Neural cell (in vitro differentiated cells): ENCODE results near the gene STARD13. TPM values are rescaled to one million over a fixed set of nuclear protein-coding genes. Genes with fewer than 3 reads are reported as not detected.

Experiments used
- H2AFZ ChIP-seq: fragments of 200-600, 300-800 bp; sonication (generic), shearing (Covaris generic); 2 replicates; pipeline ENCODE4 v1.6.0; 2014; ENCODE audit warnings: low read depth, mild to moderate bottlenecking, antibody characterized with exemption, low read length, moderate library complexity
- H3F3A ChIP-seq: fragments of 200-600 bp; shearing (Covaris generic); 2 replicates; pipeline ENCODE4 v1.6.1; 2016; ENCODE audit warnings: mild to moderate bottlenecking, moderate library complexity, mixed read lengths, antibody characterized with exemption, low read length; ENCODE audit not compliant: insufficient read depth, poor library complexity, severe bottlenecking
- H3K27ac ChIP-seq: fragments of 200-600, 300-800 bp; sonication (generic), shearing (Covaris generic); 2 replicates; pipeline ENCODE4 v1.5.1; 2014; ENCODE audit warnings: mild to moderate bottlenecking, low read length, moderate library complexity
- H3K27me3 ChIP-seq: fragments of 300-800, 200-600 bp; sonication (generic), shearing (Covaris generic); 2 replicates; pipeline ENCODE4 v1.6.0; 2014; ENCODE audit warnings: mild to moderate bottlenecking, low read depth, low read length, moderate library complexity; ENCODE audit not compliant: insufficient read depth
- H3K36me3 ChIP-seq: fragments of 300-800, 200-600 bp; sonication (generic), shearing (Covaris generic); 2 replicates; pipeline ENCODE4 v1.5.1; 2014; ENCODE audit warnings: mild to moderate bottlenecking, antibody characterized with exemption, low read length, moderate library complexity; ENCODE audit not compliant: insufficient read depth
- H3K4me2 ChIP-seq: fragments of 300-800, 200-600 bp; sonication (generic), shearing (Covaris generic); 2 replicates; pipeline ENCODE4 v1.6.0; 2014; ENCODE audit warnings: mild to moderate bottlenecking, low read length
- H3K4me3 ChIP-seq: fragments of 300-800, 200-600 bp; sonication (generic), shearing (Covaris generic); 2 replicates; pipeline ENCODE4 v1.5.1; 2014; ENCODE audit warnings: mild to moderate bottlenecking, low read length, moderate library complexity
- H3K79me2 ChIP-seq: fragments of 200-600 bp; shearing (Covaris generic); replicated peaks from 2 replicates; pipeline ENCODE4 v1.6.0; 2014; ENCODE audit warnings: mild to moderate bottlenecking, low read length, moderate library complexity; ENCODE audit not compliant: insufficient read depth
- H3K9ac ChIP-seq: fragments of 300-800, 200-600 bp; sonication (generic), shearing (Covaris generic); 2 replicates; pipeline ENCODE4 v1.6.1; 2016; ENCODE audit warnings: mild to moderate bottlenecking, low read length, mixed read lengths
- H3K9me2 ChIP-seq: fragments of 200-600 bp; shearing (Covaris generic); 2 replicates; pipeline ENCODE4 v1.6.1; 2016; ENCODE audit warnings: mild to moderate bottlenecking, low read length, mixed read lengths; ENCODE audit not compliant: insufficient read depth
- H3K9me3 ChIP-seq: fragments of 200-600, 300-800 bp; sonication (generic), shearing (Covaris generic); 2 replicates; pipeline ENCODE4 v1.6.1; 2016; ENCODE audit warnings: mild to moderate bottlenecking, mixed run types, low read length, moderate library complexity, mixed read lengths
- H4K20me1 ChIP-seq: fragments of 200-600 bp; shearing (Covaris generic); 2 replicates; pipeline ENCODE4 v1.6.1; 2016; ENCODE audit warnings: mild to moderate bottlenecking, mixed run types; ENCODE audit not compliant: insufficient read depth
- EP300 ChIP-seq: fragments of 450-650 bp; conservative IDR thresholded peaks from 2 replicates; pipeline ENCODE4 v1.6.1; 2014; ENCODE audit warnings: antibody characterized with exemption, mild to moderate bottlenecking, moderate library complexity; ENCODE audit not compliant: poor library complexity, severe bottlenecking
- EZH2 ChIP-seq: fragments of 200-600, 300-800 bp; shearing (Covaris generic), sonication (generic); IDR thresholded peaks from 2 replicates; pipeline ENCODE4 v1.6.1; 2014; ENCODE audit warnings: antibody characterized with exemption, low read length, borderline replicate concordance, mild to moderate bottlenecking; ENCODE audit not compliant: insufficient read depth, poor library complexity, severe bottlenecking
- MXI1 ChIP-seq: fragments of 450-650 bp; conservative IDR thresholded peaks from 2 replicates; pipeline ENCODE4 v1.6.1; 2014; ENCODE audit warnings: antibody characterized with exemption, mild to moderate bottlenecking; ENCODE audit not compliant: poor library complexity, severe bottlenecking
- POLR2AphosphoS5 ChIP-seq: IDR thresholded peaks from 2 replicates; pipeline ENCODE4 v1.6.1; 2012
- RAD21 ChIP-seq: fragments of 450-650 bp; conservative IDR thresholded peaks from 2 replicates; pipeline ENCODE4 v1.6.1; 2014; ENCODE audit warnings: antibody characterized with exemption, mild to moderate bottlenecking, moderate library complexity
- SMC3 ChIP-seq: fragments of 450-650 bp; conservative IDR thresholded peaks from 2 replicates; pipeline ENCODE4 v1.6.1; 2014; ENCODE audit warnings: antibody characterized with exemption, mild to moderate bottlenecking, moderate library complexity; ENCODE audit not compliant: poor library complexity
- TAF1 ChIP-seq: IDR thresholded peaks from 2 replicates; pipeline ENCODE4 v1.6.1; 2012; ENCODE audit warnings: low read depth
- polyA plus RNA-seq: library from polyadenylated mRNA; depleted of rRNA; stranded (reverse); fragments of >200 nt; gene quantifications from 2 replicates; pipeline ENCODE4 v1.2.3, GENCODE V29; 2014
- TF ChIP-seq, protein P1 (sequence below): IDR thresholded peaks from 2 replicates; pipeline ENCODE4 v1.6.1; 2012; ENCODE audit warnings: borderline replicate concordance
- TF ChIP-seq, protein P2 (sequence below): fragments of 450-650 bp; IDR thresholded peaks from 2 replicates; pipeline ENCODE4 v1.5.1; 2014; ENCODE audit warnings: antibody characterized with exemption, mild to moderate bottlenecking, moderate library complexity; ENCODE audit not compliant: poor library complexity, severe bottlenecking

The STARD13 gene
- polyA plus RNA-seq, 1 donor from 2014 or later: 0.05 TPM

DNA sequence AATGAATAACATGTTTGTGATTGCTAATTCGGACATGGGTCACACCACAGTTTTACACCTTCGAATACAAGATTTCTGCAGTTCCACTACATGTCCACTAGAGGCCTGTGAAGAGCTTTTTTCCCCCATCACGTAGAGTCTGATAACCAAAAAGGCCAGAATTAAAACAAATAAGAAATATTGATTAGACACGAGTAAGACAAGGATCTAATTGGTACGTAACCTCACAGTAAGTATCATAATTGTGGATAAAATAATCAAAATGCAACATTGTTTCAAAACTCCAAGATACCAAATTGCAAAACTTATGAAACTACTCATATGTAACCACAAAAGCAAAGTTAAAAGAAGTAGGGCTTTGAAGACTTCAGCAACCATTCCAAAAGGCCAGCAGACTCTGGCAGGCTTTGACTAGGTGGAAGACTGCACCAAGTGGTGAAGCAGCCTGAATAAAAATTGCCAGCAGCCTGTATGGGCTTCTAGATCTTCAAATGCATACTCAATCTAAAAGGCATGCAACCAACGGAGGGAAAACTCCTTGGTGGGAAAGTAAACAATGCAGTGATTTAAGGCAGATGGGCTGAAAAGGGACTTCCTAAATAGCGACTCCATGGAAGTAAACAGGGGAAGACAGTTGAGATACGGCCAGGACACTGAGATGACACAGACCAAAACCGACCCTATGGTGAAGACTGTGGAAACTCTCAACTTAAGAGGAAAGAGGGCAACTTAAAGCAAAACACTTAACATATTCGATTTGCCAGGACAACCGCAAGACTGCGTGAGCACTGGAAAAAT, 56.7 kb downstream of the STARD13 start:
- Histone ChIP-seq H3K9me2 (no peaks in the 10 kb centered on the region), H3K27me3 (no peaks in the 10 kb centered on the region), H3K79me2 (no peaks in the 10 kb centered on the region), H3F3A (no peaks in the 10 kb centered on the region), H4K20me1 (no peaks in the 10 kb centered on the region), H2AFZ (no peak overlapping the region), H3K36me3 (no peaks in the 10 kb centered on the region), H3K4me2 (no peak overlapping the region), H3K9ac (no peak overlapping the region), H3K4me3 (no peak overlapping the region), H3K27ac (no peak overlapping the region), H3K9me3 (no peaks in the 10 kb centered on the region)
- TF ChIP-seq MXI1: no peak
- TF ChIP-seq POLR2AphosphoS5: no peak
- TF ChIP-seq, protein P1, sequence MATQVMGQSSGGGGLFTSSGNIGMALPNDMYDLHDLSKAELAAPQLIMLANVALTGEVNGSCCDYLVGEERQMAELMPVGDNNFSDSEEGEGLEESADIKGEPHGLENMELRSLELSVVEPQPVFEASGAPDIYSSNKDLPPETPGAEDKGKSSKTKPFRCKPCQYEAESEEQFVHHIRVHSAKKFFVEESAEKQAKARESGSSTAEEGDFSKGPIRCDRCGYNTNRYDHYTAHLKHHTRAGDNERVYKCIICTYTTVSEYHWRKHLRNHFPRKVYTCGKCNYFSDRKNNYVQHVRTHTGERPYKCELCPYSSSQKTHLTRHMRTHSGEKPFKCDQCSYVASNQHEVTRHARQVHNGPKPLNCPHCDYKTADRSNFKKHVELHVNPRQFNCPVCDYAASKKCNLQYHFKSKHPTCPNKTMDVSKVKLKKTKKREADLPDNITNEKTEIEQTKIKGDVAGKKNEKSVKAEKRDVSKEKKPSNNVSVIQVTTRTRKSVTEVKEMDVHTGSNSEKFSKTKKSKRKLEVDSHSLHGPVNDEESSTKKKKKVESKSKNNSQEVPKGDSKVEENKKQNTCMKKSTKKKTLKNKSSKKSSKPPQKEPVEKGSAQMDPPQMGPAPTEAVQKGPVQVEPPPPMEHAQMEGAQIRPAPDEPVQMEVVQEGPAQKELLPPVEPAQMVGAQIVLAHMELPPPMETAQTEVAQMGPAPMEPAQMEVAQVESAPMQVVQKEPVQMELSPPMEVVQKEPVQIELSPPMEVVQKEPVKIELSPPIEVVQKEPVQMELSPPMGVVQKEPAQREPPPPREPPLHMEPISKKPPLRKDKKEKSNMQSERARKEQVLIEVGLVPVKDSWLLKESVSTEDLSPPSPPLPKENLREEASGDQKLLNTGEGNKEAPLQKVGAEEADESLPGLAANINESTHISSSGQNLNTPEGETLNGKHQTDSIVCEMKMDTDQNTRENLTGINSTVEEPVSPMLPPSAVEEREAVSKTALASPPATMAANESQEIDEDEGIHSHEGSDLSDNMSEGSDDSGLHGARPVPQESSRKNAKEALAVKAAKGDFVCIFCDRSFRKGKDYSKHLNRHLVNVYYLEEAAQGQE: no peak
- peak; percentile 86 for TF ChIP-seq RAD21
- TF ChIP-seq, protein P2, sequence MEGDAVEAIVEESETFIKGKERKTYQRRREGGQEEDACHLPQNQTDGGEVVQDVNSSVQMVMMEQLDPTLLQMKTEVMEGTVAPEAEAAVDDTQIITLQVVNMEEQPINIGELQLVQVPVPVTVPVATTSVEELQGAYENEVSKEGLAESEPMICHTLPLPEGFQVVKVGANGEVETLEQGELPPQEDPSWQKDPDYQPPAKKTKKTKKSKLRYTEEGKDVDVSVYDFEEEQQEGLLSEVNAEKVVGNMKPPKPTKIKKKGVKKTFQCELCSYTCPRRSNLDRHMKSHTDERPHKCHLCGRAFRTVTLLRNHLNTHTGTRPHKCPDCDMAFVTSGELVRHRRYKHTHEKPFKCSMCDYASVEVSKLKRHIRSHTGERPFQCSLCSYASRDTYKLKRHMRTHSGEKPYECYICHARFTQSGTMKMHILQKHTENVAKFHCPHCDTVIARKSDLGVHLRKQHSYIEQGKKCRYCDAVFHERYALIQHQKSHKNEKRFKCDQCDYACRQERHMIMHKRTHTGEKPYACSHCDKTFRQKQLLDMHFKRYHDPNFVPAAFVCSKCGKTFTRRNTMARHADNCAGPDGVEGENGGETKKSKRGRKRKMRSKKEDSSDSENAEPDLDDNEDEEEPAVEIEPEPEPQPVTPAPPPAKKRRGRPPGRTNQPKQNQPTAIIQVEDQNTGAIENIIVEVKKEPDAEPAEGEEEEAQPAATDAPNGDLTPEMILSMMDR: peak; percentile 86
- peak; percentile 89 for TF ChIP-seq SMC3
- TF ChIP-seq TAF1: no peak
- TF ChIP-seq EZH2: no peak
- TF ChIP-seq EP300: no peak

DNA sequence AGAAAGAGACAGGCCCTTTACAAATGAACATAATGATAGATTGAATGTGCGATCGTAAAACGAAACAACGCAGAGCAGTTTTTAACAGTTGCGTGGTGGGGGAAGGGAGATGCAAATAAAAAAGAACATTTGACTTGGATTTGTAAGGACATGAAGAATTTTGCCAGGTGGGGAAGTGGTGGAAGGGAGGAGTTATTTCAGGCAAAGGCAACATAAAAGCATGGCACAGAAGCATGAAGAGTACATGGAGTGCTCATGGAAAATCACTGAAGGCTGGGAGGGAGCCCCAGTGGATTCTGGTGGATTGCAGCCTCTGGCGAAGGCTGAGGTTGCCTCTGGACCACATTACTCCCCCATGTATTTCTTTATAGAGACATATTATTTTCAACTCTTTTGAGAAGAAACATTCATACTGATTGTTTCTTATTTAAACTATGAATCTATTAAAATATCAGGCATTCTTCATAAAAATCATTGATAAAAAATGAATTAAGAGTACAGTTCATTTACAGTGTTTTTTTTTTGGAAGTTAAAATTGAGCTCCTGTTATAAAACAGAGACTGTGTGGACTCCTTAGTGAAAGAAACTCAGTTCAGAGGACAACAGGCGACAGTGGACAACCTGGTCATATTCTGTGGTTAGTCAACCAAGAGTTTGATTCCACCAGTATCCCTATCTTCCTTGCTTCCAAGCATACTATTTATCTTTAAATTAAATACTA, 57.5 kb downstream of the STARD13 start:
- no peak overlapping the region for H3K9ac ChIP-seq
- no peaks in the 10 kb centered on the region for H3F3A ChIP-seq
- no peaks in the 10 kb centered on the region for H3K36me3 ChIP-seq
- no peaks in the 10 kb centered on the region for H3K9me3 ChIP-seq
- H3K9me2 ChIP-seq: no peaks in the 10 kb centered on the region
- no peak overlapping the region for H2AFZ ChIP-seq
- H3K4me2 ChIP-seq: no peak overlapping the region
- H3K27me3 ChIP-seq: no peaks in the 10 kb centered on the region
- H3K27ac ChIP-seq: no peak overlapping the region
- TF ChIP-seq, protein P2: no peak
- no peak for TF ChIP-seq EZH2
- no peak for TF ChIP-seq TAF1
- TF ChIP-seq, protein P1: no peak
- TF ChIP-seq EP300: no peak
- no peak for TF ChIP-seq RAD21
- no peak for TF ChIP-seq POLR2AphosphoS5
- TF ChIP-seq MXI1: no peak
- TF ChIP-seq SMC3: no peak
- H3K79me2 ChIP-seq: no peaks in the 10 kb centered on the region
- H3K4me3 ChIP-seq: no peak overlapping the region
- no peaks in the 10 kb centered on the region for H4K20me1 ChIP-seq
